ENCODE data around the gene SLC27A4. TPM values are rescaled to one million over a fixed set of nuclear protein-coding genes. Genes with fewer than 3 reads are reported as not detected.

The SLC27A4 gene
- total and polyA plus RNA-seq, 10 of the 15 experiments (the other 5 are each of a cell fraction or from before 2014, with no cell fraction given), result 0.13 to 14.0 (median 7.6) TPM

DNA sequence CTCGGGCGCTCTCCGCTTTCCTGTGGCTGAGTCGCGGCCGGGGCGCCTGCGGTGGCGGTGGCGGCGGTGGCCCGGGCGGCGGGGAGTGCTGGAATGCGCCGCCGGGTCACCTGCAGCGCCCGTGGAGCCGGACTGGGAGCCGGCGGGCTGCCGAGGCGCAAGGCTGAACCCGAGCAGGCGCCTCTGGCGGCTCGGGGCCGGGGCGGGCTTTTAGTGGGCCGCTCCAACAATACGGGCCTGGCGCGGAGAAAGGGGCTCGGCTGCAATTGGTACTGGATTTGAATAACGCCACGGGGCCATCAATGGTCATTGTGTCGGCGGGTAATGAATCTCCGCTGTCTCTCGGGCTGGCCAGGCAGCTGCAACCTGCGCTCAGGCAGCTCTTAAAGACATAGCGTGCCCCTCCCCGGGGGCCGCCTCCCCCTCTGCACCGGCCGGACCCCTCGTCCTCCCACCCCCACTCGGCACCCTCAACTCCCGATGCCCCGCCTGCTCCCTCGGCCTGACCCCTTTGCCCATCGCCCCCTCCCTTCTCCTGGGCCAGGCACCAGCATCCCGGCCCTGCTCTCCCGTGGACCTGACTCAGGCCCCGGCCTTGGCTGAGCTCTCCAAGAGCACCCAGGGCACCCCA is 52.9 kb downstream of the SLC27A4 start (continued):
- TF ChIP-seq, protein P1, sequence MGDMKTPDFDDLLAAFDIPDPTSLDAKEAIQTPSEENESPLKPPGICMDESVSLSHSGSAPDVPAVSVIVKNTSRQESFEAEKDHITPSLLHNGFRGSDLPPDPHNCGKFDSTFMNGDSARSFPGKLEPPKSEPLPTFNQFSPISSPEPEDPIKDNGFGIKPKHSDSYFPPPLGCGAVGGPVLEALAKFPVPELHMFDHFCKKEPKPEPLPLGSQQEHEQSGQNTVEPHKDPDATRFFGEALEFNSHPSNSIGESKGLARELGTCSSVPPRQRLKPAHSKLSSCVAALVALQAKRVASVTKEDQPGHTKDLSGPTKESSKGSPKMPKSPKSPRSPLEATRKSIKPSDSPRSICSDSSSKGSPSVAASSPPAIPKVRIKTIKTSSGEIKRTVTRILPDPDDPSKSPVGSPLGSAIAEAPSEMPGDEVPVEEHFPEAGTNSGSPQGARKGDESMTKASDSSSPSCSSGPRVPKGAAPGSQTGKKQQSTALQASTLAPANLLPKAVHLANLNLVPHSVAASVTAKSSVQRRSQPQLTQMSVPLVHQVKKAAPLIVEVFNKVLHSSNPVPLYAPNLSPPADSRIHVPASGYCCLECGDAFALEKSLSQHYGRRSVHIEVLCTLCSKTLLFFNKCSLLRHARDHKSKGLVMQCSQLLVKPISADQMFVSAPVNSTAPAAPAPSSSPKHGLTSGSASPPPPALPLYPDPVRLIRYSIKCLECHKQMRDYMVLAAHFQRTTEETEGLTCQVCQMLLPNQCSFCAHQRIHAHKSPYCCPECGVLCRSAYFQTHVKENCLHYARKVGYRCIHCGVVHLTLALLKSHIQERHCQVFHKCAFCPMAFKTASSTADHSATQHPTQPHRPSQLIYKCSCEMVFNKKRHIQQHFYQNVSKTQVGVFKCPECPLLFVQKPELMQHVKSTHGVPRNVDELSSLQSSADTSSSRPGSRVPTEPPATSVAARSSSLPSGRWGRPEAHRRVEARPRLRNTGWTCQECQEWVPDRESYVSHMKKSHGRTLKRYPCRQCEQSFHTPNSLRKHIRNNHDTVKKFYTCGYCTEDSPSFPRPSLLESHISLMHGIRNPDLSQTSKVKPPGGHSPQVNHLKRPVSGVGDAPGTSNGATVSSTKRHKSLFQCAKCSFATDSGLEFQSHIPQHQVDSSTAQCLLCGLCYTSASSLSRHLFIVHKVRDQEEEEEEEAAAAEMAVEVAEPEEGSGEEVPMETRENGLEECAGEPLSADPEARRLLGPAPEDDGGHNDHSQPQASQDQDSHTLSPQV (IDR thresholded peaks at IDR 0.05), result no peak
- TF ChIP-seq, protein P2, sequence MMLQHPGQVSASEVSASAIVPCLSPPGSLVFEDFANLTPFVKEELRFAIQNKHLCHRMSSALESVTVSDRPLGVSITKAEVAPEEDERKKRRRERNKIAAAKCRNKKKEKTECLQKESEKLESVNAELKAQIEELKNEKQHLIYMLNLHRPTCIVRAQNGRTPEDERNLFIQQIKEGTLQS (IDR thresholded peaks at IDR 0.05; ENCODE audit: borderline replicate concordance, extremely low read depth, low read depth, low read length), result no peak
- TF ChIP-seq FOXK2 (IDR thresholded peaks at IDR 0.05), result no peak
- TF ChIP-seq SMARCA5 (IDR thresholded peaks at IDR 0.05), result no peak
- TF ChIP-seq PAX5 (IDR thresholded peaks at IDR 0.05; ENCODE audit: borderline replicate concordance, low read depth, low read length), result no peak

GRCh38 chr9:128393970-128394369 is 53.6 kb downstream of the SLC27A4 start:
- ChIA-PET CTCF (no interaction called here), SMC1A (ENCODE audit: uncharacterized antibody, unreplicated experiment) (no interaction called here), POLR2A (no interaction called here), RAD21 (ENCODE audit: unreplicated experiment) (no interaction called here)
- Histone ChIP-seq H3K4me1 (ENCODE audit: control insufficient read depth, insufficient read depth, low read length) (no peaks in the 10 kb centered on the region), H3K9me3 (replicated peaks; ENCODE audit: control insufficient read depth, insufficient read depth, low read length) (no peaks in the 10 kb centered on the region), H3K27ac (ENCODE audit: control insufficient read depth, insufficient read depth) (no peak overlapping the region), H3K4me3 (no peak overlapping the region), H3K4me2 (ENCODE audit: control insufficient read depth, insufficient read depth) (no peak overlapping the region), H3K79me2 (ENCODE audit: control insufficient read depth, insufficient read depth, low read length) (no peaks in the 10 kb centered on the region), H3K36me3 (ENCODE audit: control insufficient read depth in 2 of 2, insufficient read depth in 2 of 2, low read length in 1 of 2) (peaks cover 0 to 10% of the 10 kb centered on the region in 2 experiments; a peak in 3 of 4 replicates), H2AFZ (ENCODE audit: control insufficient read depth, low read depth, low read length) (no peak overlapping the region), H3K27me3 (replicated peaks in 1 of 2; ENCODE audit: control insufficient read depth in 2 of 2, insufficient read depth in 2 of 2, low read length in 1 of 2) (no peaks in the 10 kb centered on the region; a peak in 1 of 4 replicates), H3K9ac (ENCODE audit: control insufficient read depth, insufficient read depth, low read length) (no peak overlapping the region), H4K20me1 (ENCODE audit: control insufficient read depth, insufficient read depth) (no peaks in the 10 kb centered on the region)
- intact Hi-C loops (cut with micrococcal nuclease; ENCODE audit: unreplicated experiment), result no loop called here
- DNase-seq (ENCODE audit: low read depth, low spot score) (no peak), FAIRE-seq (no peak), ATAC-seq (no peak)
- WGBS (ENCODE audit: insufficient coverage, insufficient replicate concordance, low lambda C conversion rate, missing lambda C conversion rate), result 62% methylated on average over 5 of the region's 7 CpGs
- in situ Hi-C loops (cut with MboI), result no loop called here
- BruUV-seq (replicated peaks), result no TSS peak
- no peak for TF ChIP-seq MYC (IDR thresholded peaks at IDR 0.05; ENCODE audit: insufficient read depth, insufficient read length, insufficient replicate concordance, low read length, severe bottlenecking)
- TF ChIP-seq YBX1 (IDR thresholded peaks at IDR 0.05), result no peak
- no peak for TF ChIP-seq ZZZ3 (IDR thresholded peaks at IDR 0.05; ENCODE audit: control insufficient read depth, insufficient read length, low read depth)
- TF ChIP-seq TCF7 (IDR thresholded peaks at IDR 0.05; ENCODE audit: borderline replicate concordance), result no peak
- TF ChIP-seq CBX5 (IDR thresholded peaks at IDR 0.05; ENCODE audit: low read depth), result no peak
- TF ChIP-seq ZNF24 (IDR thresholded peaks at IDR 0.05), result no peak
- TF ChIP-seq IKZF1 (conservative IDR thresholded peaks at IDR 0.05), result no peak
- TF ChIP-seq E2F4 (IDR thresholded peaks at IDR 0.05; ENCODE audit: low read depth, low read length), result no peak
- no peak for TF ChIP-seq RELB (IDR thresholded peaks at IDR 0.05; ENCODE audit: low read depth)
- no peak for TF ChIP-seq ZNF217 (IDR thresholded peaks at IDR 0.05)

Data from GM12878 (cell line).